ENCODE results near the gene SLX4IP. TPM values are rescaled to one million over a fixed set of nuclear protein-coding genes. Genes with fewer than 3 reads are reported as not detected.
"Not testable (repeated sequence)": the region's sequence is repeated elsewhere in the genome, so short reads cannot be mapped to it uniquely, and the experiment has no call there.

SLX4IP gene
- total and polyA plus RNA-seq, 2 of the 13 experiments (the other 11 are each of a cell fraction or from before 2014, with no cell fraction given), result 3.6 to 7.3 TPM

DNA sequence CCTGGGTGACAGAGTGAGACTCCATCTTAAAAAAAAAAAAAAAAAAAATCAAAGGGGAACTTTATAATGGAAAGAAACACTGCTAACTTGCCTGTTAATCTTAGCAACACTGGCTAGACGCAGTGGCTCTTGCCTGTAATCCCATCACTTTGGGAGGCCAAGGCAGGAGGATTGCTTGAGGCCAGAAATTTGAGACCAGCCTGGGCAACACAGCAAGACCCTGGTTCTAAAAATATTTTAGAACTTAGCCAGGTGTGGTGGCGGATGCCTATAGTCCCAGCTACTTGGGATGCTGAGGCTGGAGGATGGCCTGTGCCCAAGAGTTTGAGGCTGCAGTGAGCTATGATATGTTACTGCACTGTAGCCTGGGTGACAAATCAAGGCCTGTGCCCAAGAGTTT, 17.9 kb upstream of the SLX4IP start:
- in situ Hi-C loops (cut with HindIII; ENCODE audit: extremely low pct_ligation_motif_present, low pct_unique_long_range_greater_than_20kb), result loop anchor here (10.0 kb wide), 1 partner anchor 58 kb away; no protein-coding TSS in a partner anchor
- H4K20me1 ChIP-seq (ENCODE audit: insufficient read depth, low read length); DNase-seq (ENCODE audit: low spot score); intact Hi-C loops (cut with micrococcal nuclease; ENCODE audit: unreplicated experiment); H3K27ac ChIP-seq (ENCODE audit: extremely low read length, insufficient read depth, low read length); H3K4me2 ChIP-seq (ENCODE audit: low read depth, low read length); H3K4me3 ChIP-seq (replicated peaks in 1 of 3; ENCODE audit: insufficient read depth in 1 of 3, low read depth in 2 of 3, low read length in 3 of 3); H2AFZ ChIP-seq (ENCODE audit: low read length); BruUV-seq (replicated peaks); H3K27me3 ChIP-seq (ENCODE audit: control insufficient read depth in 1 of 2, insufficient read depth in 2 of 2, low read length in 2 of 2); POLR2A ChIA-PET; FAIRE-seq; H3K9me3 ChIP-seq (ENCODE audit: low read length); CTCF ChIA-PET (ENCODE audit: low intra/inter-chr PET ratio, low total read pairs); H3K9ac ChIP-seq (ENCODE audit: insufficient read depth, low read depth, low read length); ATAC-seq; H3K4me1 ChIP-seq (ENCODE audit: insufficient read depth, low read length): not testable (repeated sequence)
- H3K79me2 ChIP-seq (ENCODE audit: insufficient read depth, low read length), result peaks cover 27% of the 10 kb centered on the region
- peak; percentile 89 for TF ChIP-seq ZNF121 (CRISPR knock-in tag; IDR thresholded peaks at IDR 0.05)
- TF ChIP-seq, protein P1, sequence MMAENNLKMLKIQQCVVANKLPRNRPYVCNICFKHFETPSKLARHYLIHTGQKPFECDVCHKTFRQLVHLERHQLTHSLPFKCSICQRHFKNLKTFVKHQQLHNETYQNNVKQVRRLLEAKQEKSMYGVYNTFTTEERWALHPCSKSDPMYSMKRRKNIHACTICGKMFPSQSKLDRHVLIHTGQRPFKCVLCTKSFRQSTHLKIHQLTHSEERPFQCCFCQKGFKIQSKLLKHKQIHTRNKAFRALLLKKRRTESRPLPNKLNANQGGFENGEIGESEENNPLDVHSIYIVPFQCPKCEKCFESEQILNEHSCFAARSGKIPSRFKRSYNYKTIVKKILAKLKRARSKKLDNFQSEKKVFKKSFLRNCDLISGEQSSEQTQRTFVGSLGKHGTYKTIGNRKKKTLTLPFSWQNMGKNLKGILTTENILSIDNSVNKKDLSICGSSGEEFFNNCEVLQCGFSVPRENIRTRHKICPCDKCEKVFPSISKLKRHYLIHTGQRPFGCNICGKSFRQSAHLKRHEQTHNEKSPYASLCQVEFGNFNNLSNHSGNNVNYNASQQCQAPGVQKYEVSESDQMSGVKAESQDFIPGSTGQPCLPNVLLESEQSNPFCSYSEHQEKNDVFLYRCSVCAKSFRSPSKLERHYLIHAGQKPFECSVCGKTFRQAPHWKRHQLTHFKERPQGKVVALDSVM (CRISPR knock-in tag; IDR thresholded peaks at IDR 0.05), result peak; percentile 71
- H3K36me3 ChIP-seq (replicated peaks in 1 of 2; ENCODE audit: control insufficient read depth in 1 of 2, insufficient read depth in 2 of 2, low read length in 2 of 2), result peaks cover 32 to 67% of the 10 kb centered on the region in 2 experiments
- 99% methylated on average over 2 of the region's 2 CpGs for WGBS (ENCODE audit: low lambda C conversion rate)

- no peaks in the 10 kb centered on the region for H4K20me1 ChIP-seq (ENCODE audit: insufficient read depth, low read length)
- DNase-seq (ENCODE audit: low spot score) (no peak), ATAC-seq (no peak), FAIRE-seq (no peak)
- H3K27ac ChIP-seq (ENCODE audit: extremely low read length, insufficient read depth, low read length), result no peak overlapping the region
- H3K36me3 ChIP-seq (replicated peaks in 1 of 2; ENCODE audit: control insufficient read depth in 1 of 2, insufficient read depth in 2 of 2, low read length in 2 of 2), result peaks cover 22 to 56% of the 10 kb centered on the region in 2 experiments
- intact Hi-C loops (cut with micrococcal nuclease; ENCODE audit: unreplicated experiment), result no loop called here
- H3K9ac ChIP-seq (ENCODE audit: insufficient read depth, low read depth, low read length), result no peak overlapping the region
- no peak overlapping the region for H3K4me2 ChIP-seq (ENCODE audit: low read depth, low read length)
- no peak overlapping the region for H2AFZ ChIP-seq (ENCODE audit: low read length)
- peaks cover 48% of the 10 kb centered on the region for H3K79me2 ChIP-seq (ENCODE audit: insufficient read depth, low read length)
- POLR2A ChIA-PET, result no interaction called here
- in situ Hi-C loops (cut with HindIII; ENCODE audit: extremely low pct_ligation_motif_present, low pct_unique_long_range_greater_than_20kb), result loop anchor here (10.0 kb wide), 3 partner anchors 55 to 805 kb away; no protein-coding TSS in a partner anchor
- CTCF ChIA-PET (ENCODE audit: low intra/inter-chr PET ratio, low total read pairs), result no interaction called here
- BruUV-seq (replicated peaks), result no TSS peak
- no peaks in the 10 kb centered on the region for H3K9me3 ChIP-seq (ENCODE audit: low read length)
- no peaks in the 10 kb centered on the region for H3K27me3 ChIP-seq (ENCODE audit: control insufficient read depth in 1 of 2, insufficient read depth in 2 of 2, low read length in 2 of 2)
- H3K4me3 ChIP-seq (replicated peaks in 1 of 3; ENCODE audit: insufficient read depth in 1 of 3, low read depth in 2 of 3, low read length in 3 of 3), result no peak overlapping the region
- peaks cover 10% of the 10 kb centered on the region for H3K4me1 ChIP-seq (ENCODE audit: insufficient read depth, low read length)
- 96% methylated on average over 5 of the region's 5 CpGs for WGBS (ENCODE audit: low lambda C conversion rate)
- TF ChIP-seq, protein P2, sequence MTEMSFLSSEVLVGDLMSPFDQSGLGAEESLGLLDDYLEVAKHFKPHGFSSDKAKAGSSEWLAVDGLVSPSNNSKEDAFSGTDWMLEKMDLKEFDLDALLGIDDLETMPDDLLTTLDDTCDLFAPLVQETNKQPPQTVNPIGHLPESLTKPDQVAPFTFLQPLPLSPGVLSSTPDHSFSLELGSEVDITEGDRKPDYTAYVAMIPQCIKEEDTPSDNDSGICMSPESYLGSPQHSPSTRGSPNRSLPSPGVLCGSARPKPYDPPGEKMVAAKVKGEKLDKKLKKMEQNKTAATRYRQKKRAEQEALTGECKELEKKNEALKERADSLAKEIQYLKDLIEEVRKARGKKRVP (CRISPR knock-in tag; IDR thresholded peaks at IDR 0.05), result peak in 1 of 2 experiments; percentile 88; a peak in 2 of 4 replicates
- TF ChIP-seq WIZ (CRISPR knock-in tag; IDR thresholded peaks at IDR 0.05) (no peak), GLI4 (CRISPR knock-in tag; IDR thresholded peaks at IDR 0.05; ENCODE audit: borderline replicate concordance) (no peak), FOSL2 (CRISPR knock-in tag; IDR thresholded peaks at IDR 0.05) (peak; percentile 85), RBM22 (optimal IDR thresholded peaks at IDR 0.05; ENCODE audit: low read length) (peak; percentile 18), POLR2AphosphoS5 (IDR thresholded peaks at IDR 0.05; ENCODE audit: low read depth, low read length) (0 out of 2 replicates have a peak, but pooled peaks have one; percentile 21), GATAD2A (CRISPR knock-in tag; IDR thresholded peaks at IDR 0.05) (0 out of 2 replicates have a peak, but pooled peaks have one; percentile 18), KDM4B (CRISPR knock-in tag; IDR thresholded peaks at IDR 0.05) (no peak)
- TF ChIP-seq, protein P3, sequence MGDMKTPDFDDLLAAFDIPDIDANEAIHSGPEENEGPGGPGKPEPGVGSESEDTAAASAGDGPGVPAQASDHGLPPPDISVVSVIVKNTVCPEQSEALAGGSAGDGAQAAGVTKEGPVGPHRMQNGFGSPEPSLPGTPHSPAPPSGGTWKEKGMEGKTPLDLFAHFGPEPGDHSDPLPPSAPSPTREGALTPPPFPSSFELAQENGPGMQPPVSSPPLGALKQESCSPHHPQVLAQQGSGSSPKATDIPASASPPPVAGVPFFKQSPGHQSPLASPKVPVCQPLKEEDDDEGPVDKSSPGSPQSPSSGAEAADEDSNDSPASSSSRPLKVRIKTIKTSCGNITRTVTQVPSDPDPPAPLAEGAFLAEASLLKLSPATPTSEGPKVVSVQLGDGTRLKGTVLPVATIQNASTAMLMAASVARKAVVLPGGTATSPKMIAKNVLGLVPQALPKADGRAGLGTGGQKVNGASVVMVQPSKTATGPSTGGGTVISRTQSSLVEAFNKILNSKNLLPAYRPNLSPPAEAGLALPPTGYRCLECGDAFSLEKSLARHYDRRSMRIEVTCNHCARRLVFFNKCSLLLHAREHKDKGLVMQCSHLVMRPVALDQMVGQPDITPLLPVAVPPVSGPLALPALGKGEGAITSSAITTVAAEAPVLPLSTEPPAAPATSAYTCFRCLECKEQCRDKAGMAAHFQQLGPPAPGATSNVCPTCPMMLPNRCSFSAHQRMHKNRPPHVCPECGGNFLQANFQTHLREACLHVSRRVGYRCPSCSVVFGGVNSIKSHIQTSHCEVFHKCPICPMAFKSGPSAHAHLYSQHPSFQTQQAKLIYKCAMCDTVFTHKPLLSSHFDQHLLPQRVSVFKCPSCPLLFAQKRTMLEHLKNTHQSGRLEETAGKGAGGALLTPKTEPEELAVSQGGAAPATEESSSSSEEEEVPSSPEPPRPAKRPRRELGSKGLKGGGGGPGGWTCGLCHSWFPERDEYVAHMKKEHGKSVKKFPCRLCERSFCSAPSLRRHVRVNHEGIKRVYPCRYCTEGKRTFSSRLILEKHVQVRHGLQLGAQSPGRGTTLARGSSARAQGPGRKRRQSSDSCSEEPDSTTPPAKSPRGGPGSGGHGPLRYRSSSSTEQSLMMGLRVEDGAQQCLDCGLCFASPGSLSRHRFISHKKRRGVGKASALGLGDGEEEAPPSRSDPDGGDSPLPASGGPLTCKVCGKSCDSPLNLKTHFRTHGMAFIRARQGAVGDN (CRISPR knock-in tag; IDR thresholded peaks at IDR 0.05), result no peak
These were observed 15.5 kb upstream of the SLX4IP start for GRCh38 chr20:10419550-10420133.
